HG03280 (cell line): ENCODE measurements around the gene SAMD3.
"Not testable (repeated sequence)": the region's sequence is repeated elsewhere in the genome, so short reads cannot be mapped to it uniquely, and the experiment has no call there.

Source experiments
- ATAC-seq: cut with Tn5 transposase; IDR thresholded peaks from one replicate; pipeline ENCODE4 v1.9.1; 2021; ENCODE audit warnings: mild to moderate bottlenecking, moderate library complexity; ENCODE audit not compliant: unreplicated experiment

The SAMD3 gene

GRCh38 chr6:130212215-130212874 is 10.4 kb downstream of the SAMD3 start:
- ATAC-seq: no peak

- no peak for ATAC-seq
Measured at GRCh38 chr6:130211691-130212090, 11.1 kb downstream of the SAMD3 start.

GRCh38 chr6:130207979-130208649 is 14.6 kb downstream of the SAMD3 start:
- no peak for ATAC-seq

- no peak for ATAC-seq
Measured at GRCh38 chr6:130206479-130206878, 16.3 kb downstream of the SAMD3 start.

- ATAC-seq: no peak
Measured at GRCh38 chr6:130204322-130204721, 18.4 kb downstream of the SAMD3 start.

- ATAC-seq: peak; percentile 37
Measured at GRCh38 chr6:130203370-130203769, 19.4 kb downstream of the SAMD3 start.

- peak; percentile 91 for ATAC-seq
Measured at GRCh38 chr6:130202782-130203181, 20.0 kb downstream of the SAMD3 start.

- no peak for ATAC-seq
Measured at GRCh38 chr6:130200020-130200419, 22.7 kb downstream of the SAMD3 start.

GRCh38 chr6:130198483-130199035 is 24.2 kb downstream of the SAMD3 start:
- ATAC-seq: no peak

GRCh38 chr6:130197816-130198482 is 24.8 kb downstream of the SAMD3 start:
- not testable (repeated sequence) for ATAC-seq

- not testable (repeated sequence) for ATAC-seq
Measured at GRCh38 chr6:130194434-130194833, 28.3 kb downstream of the SAMD3 start.

GRCh38 chr6:130190701-130191690 is 31.8 kb downstream of the SAMD3 start:
- ATAC-seq: no peak

GRCh38 chr6:130189531-130190397 is 33.0 kb downstream of the SAMD3 start:
- no peak for ATAC-seq

- no peak for ATAC-seq
Measured at GRCh38 chr6:130188207-130188899, 34.4 kb downstream of the SAMD3 start.

- ATAC-seq: no peak
Measured at GRCh38 chr6:130187335-130188206, 35.2 kb downstream of the SAMD3 start.

GRCh38 chr6:130185658-130186057 is 37.1 kb downstream of the SAMD3 start:
- ATAC-seq: no peak

- ATAC-seq: no peak
Measured at GRCh38 chr6:130183271-130184222, 39.2 kb downstream of the SAMD3 start.
